BLaER1 (cell line): ENCODE measurements around the gene FAM171A2.
"Not testable (repeated sequence)": the region's sequence is repeated elsewhere in the genome, so short reads cannot be mapped to it uniquely, and the experiment has no call there.

ENCODE experiments used
- H3K27ac ChIP-seq: shearing (Covaris generic); formaldehyde crosslinking; 2 replicates; pipeline ENCODE4 v1.8.1; 2022
- H3K27me3 ChIP-seq: shearing (Covaris generic); formaldehyde crosslinking; 2 replicates; pipeline ENCODE4 v1.8.1; 2022
- H3K36me3 ChIP-seq: shearing (Covaris generic); formaldehyde crosslinking; 2 replicates; pipeline ENCODE4 v1.8.1; 2022
- H3K4me1 ChIP-seq: shearing (Covaris generic); formaldehyde crosslinking; 2 replicates; pipeline ENCODE4 v1.8.1; 2022
- H3K4me2 ChIP-seq: shearing (Covaris generic); formaldehyde crosslinking; 2 replicates; pipeline ENCODE4 v1.8.1; 2022
- H3K4me3 ChIP-seq: shearing (Covaris generic); formaldehyde crosslinking; 2 replicates; pipeline ENCODE4 v1.8.1; 2022
- H3K9ac ChIP-seq: shearing (Covaris generic); formaldehyde crosslinking; 2 replicates; pipeline ENCODE4 v1.8.1; 2022
- H3K9me3 ChIP-seq: shearing (Covaris generic); formaldehyde crosslinking; 2 replicates; pipeline ENCODE4 v1.8.1; 2022
- H4K20me1 ChIP-seq: shearing (Covaris generic); formaldehyde crosslinking; 2 replicates; pipeline ENCODE4 v1.8.1; 2022
- Cebpa-rat ChIP-seq: shearing (Covaris generic); IDR thresholded peaks from 2 replicates; pipeline ENCODE4 v1.8.1; 2022

Gene FAM171A2

GRCh38 chr17:44394833-44395232 is 31.2 kb upstream of the FAM171A2 start:
- Histone ChIP-seq H3K27me3 (no peaks in the 10 kb centered on the region), H3K9me3 (no peaks in the 10 kb centered on the region), H3K4me1 (peaks cover 34% of the 10 kb centered on the region), H3K27ac (no peak overlapping the region), H3K9ac (no peak overlapping the region), H4K20me1 (peaks cover 19% of the 10 kb centered on the region; the same call in 1 of the 2 replicates), H3K4me2 (no peak overlapping the region), H3K36me3 (peaks cover 43% of the 10 kb centered on the region), H3K4me3 (no peak overlapping the region)
- no peak for TF ChIP-seq Cebpa-rat

GRCh38 chr17:44394112-44394511 is 30.5 kb upstream of the FAM171A2 start:
- not testable (repeated sequence) for H3K4me3 ChIP-seq, H3K9me3 ChIP-seq, H3K27me3 ChIP-seq, H3K4me2 ChIP-seq, H3K27ac ChIP-seq, H3K9ac ChIP-seq
- Histone ChIP-seq H4K20me1 (peaks cover 14% of the 10 kb centered on the region; the same call in 1 of the 2 replicates), H3K36me3 (peaks cover 36% of the 10 kb centered on the region), H3K4me1 (peaks cover 34% of the 10 kb centered on the region)

- no peaks in the 10 kb centered on the region for H4K20me1 ChIP-seq
- H3K27me3 ChIP-seq = no peaks in the 10 kb centered on the region
- no peak overlapping the region for H3K4me3 ChIP-seq
- H3K27ac ChIP-seq = no peak overlapping the region
- H3K36me3 ChIP-seq = peaks cover 2% of the 10 kb centered on the region
- TF ChIP-seq Cebpa-rat = no peak
- H3K9me3 ChIP-seq = no peaks in the 10 kb centered on the region
- peaks cover 31% of the 10 kb centered on the region for H3K4me1 ChIP-seq
- peak overlapping the region; percentile 49 for H3K4me2 ChIP-seq
- H3K9ac ChIP-seq = no peak overlapping the region
Measured at GRCh38 chr17:44390250-44390870, 26.7 kb upstream of the FAM171A2 start.

DNA sequence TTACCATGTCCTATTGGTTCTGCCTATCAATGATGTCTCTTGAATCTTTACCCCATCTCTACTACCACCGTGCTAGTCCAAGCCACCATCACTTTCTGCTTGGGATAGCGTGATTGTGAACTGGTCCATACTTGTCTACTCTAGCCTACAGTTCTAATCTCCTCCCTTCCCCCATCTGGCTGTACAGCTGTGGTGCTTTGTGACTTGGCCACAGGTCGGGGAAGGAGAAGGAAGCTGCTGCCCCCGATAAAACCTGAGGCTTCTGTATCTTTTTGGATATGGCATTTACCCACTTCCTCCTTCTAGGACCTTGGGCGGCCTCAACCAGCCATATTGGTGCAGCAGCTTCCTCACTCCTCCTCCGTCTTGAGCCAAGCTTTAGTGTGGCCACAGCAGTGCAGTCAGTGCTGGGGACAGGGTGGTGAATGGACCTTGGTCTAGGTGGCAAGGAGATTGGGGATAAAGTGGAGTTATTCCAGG is 26.1 kb upstream of the FAM171A2 start:
- H3K27me3 ChIP-seq = no peaks in the 10 kb centered on the region
- peak overlapping the region; percentile 49 for H3K4me2 ChIP-seq
- peaks cover 34% of the 10 kb centered on the region for H3K4me1 ChIP-seq
- H3K27ac ChIP-seq = no peak overlapping the region
- no peak overlapping the region for H3K9ac ChIP-seq
- TF ChIP-seq Cebpa-rat = no peak
- no peaks in the 10 kb centered on the region for H4K20me1 ChIP-seq
- no peak overlapping the region for H3K4me3 ChIP-seq
- H3K9me3 ChIP-seq = no peaks in the 10 kb centered on the region
- no peaks in the 10 kb centered on the region for H3K36me3 ChIP-seq

GRCh38 chr17:44389281-44389680 is 25.6 kb upstream of the FAM171A2 start, which contains the start of gene ITGA2B:
ITGA2B (minus strand) TSS chr17:44389649; CDS start chr17:44389473, 176 bp downstream.
- Histone ChIP-seq H4K20me1 (no peaks in the 10 kb centered on the region), H3K9me3 (no peaks in the 10 kb centered on the region), H3K4me2 (peak within 1 kb of the TSS; percentile 49), H3K27ac (no peak within 1 kb of the TSS), H3K4me1 (peaks cover 37% of the 10 kb centered on the region), H3K9ac (no peak within 1 kb of the TSS), H3K36me3 (no peaks in the 10 kb centered on the region), H3K4me3 (no peak within 1 kb of the TSS), H3K27me3 (no peaks in the 10 kb centered on the region)
- TF ChIP-seq Cebpa-rat = no peak

GRCh38 chr17:44387804-44388203 is 24.2 kb upstream of the FAM171A2 start:
- Histone ChIP-seq H3K9me3 (no peaks in the 10 kb centered on the region), H3K36me3 (no peaks in the 10 kb centered on the region), H4K20me1 (no peaks in the 10 kb centered on the region), H3K9ac (no peak overlapping the region), H3K4me2 (no peak overlapping the region), H3K4me3 (no peak overlapping the region), H3K27ac (no peak overlapping the region), H3K4me1 (peaks cover 37% of the 10 kb centered on the region), H3K27me3 (no peaks in the 10 kb centered on the region)
- no peak for TF ChIP-seq Cebpa-rat

GRCh38 chr17:44386182-44386525 is 22.5 kb upstream of the FAM171A2 start:
- no peaks in the 10 kb centered on the region for H3K9me3 ChIP-seq
- H3K9ac ChIP-seq = no peak overlapping the region
- H3K4me2 ChIP-seq = peak overlapping the region; percentile 99
- no peaks in the 10 kb centered on the region for H4K20me1 ChIP-seq
- H3K27me3 ChIP-seq = no peaks in the 10 kb centered on the region
- no peaks in the 10 kb centered on the region for H3K36me3 ChIP-seq
- no peak overlapping the region; the same call in 1 of the 2 replicates for H3K27ac ChIP-seq
- no peak for TF ChIP-seq Cebpa-rat
- peaks cover 37% of the 10 kb centered on the region for H3K4me1 ChIP-seq
- H3K4me3 ChIP-seq = peak overlapping the region; percentile 69

DNA sequence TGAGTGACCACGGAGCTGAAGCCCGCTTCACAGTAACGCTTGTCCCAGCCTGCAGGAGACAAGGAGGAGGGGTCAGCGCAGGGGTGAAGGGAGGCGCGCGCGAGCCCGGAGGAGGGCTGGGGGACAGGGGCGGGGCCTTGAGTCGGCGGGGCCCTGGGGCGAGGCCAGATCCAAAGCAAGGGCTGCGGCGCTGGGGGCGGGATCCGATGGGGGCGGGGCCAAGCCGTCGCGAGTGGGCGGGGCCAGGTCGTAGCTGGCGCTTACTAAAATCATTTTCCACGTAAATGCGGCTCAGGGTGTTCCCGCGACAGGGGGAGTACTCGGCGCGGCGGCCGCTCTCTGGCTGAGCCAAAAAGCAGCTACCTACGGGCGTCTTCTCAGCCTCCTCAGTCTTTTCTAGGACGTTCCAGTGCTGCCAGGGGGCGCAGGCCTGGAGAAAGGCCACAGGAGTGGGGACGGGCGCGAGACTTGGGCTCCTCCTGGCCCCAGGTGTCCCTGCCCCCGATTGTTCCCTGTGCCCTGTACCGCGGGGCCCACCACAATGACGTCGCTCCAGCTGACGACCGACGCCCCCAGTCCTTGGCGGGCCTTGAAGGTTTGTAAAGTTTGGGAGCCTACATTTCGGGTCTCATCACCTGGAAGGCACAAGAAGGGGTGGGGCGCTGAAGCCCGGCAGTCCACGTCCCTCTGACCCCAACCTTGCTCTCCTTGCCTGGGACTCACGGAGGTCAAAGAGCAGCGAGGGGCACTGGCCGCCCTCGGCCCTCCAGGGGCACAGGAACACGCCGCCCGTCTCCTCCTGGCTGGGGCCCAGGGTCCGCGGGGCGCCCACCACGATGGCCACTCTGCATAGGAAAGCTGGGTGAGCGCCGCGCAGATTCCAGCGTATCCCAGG is 21.9 kb upstream of the FAM171A2 start:
- no peaks in the 10 kb centered on the region for H3K27me3 ChIP-seq
- H3K27ac ChIP-seq = peak overlapping the region; percentile 59
- peak overlapping the region; percentile 80 for H3K9ac ChIP-seq

DNA sequence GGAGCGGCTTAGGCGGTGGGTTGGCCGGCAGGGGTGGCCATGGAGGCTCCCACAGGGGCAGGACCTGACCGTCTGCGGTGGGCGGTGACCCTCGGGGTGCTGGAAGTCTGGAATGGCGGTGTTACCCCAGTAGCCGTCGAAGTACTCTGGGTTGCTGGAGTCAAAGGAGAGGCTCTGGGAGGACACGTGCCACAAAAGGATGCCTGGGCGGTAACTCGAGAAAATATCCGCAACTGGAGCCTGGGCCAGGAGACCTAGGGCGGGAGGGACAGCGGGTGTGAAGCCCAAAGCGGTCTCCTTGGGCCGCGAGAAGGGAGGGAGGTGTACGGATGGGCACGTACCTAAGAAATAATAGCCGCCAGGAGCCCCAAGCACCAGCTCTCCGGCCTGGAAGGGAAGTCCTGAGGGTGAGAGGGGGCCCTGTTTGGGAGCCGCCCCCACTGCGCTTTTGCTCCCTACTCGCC is 21.2 kb upstream of the FAM171A2 start:
- no peak for TF ChIP-seq Cebpa-rat
- Histone ChIP-seq H3K36me3 (no peaks in the 10 kb centered on the region), H3K4me1 (peaks cover 25% of the 10 kb centered on the region), H3K9me3 (no peaks in the 10 kb centered on the region), H3K4me3 (peak overlapping the region; percentile 69), H3K27me3 (no peaks in the 10 kb centered on the region), H3K9ac (peak overlapping the region; percentile 56), H4K20me1 (no peaks in the 10 kb centered on the region), H3K27ac (peak overlapping the region; percentile 27; the same call in 1 of the 2 replicates), H3K4me2 (peak overlapping the region; percentile 99)

More for the DNA sequence above, 21.9 kb upstream of the FAM171A2 start:
- Histone ChIP-seq H4K20me1 (no peaks in the 10 kb centered on the region), H3K36me3 (no peaks in the 10 kb centered on the region), H3K4me3 (peak overlapping the region; percentile 69), H3K4me1 (peaks cover 31% of the 10 kb centered on the region), H3K4me2 (peak overlapping the region; percentile 99), H3K9me3 (no peaks in the 10 kb centered on the region)
- no peak for TF ChIP-seq Cebpa-rat

- Histone ChIP-seq H3K4me1 (peaks cover 20% of the 10 kb centered on the region), H3K9me3 (no peaks in the 10 kb centered on the region), H3K36me3 (no peaks in the 10 kb centered on the region), H3K4me3 (peak overlapping the region; percentile 69; the same call in 1 of the 2 replicates), H3K9ac (no peak overlapping the region; the same call in 1 of the 2 replicates), H3K4me2 (peak overlapping the region; percentile 99), H3K27me3 (no peaks in the 10 kb centered on the region), H4K20me1 (no peaks in the 10 kb centered on the region), H3K27ac (no peak overlapping the region)
- TF ChIP-seq Cebpa-rat = no peak
Measured at GRCh38 chr17:44384281-44384822, 20.7 kb upstream of the FAM171A2 start.
